Renal cortical epithelial cell (primary cell): ENCODE data around the gene PSMD7. TPM values are rescaled to one million over a fixed set of nuclear protein-coding genes. Genes with fewer than 3 reads are reported as not detected.

Experiments
- DNase-seq: peaks from one replicate; pipeline ENCODE4 v3.0.0-alpha.2; 2011; ENCODE audit warnings: low read depth
- total RNA-seq: library from RNA; depleted of rRNA; stranded (reverse); fragments of >200 nt; gene quantifications from 2 replicates; pipeline ENCODE4 v1.2.3, GENCODE V29; 2014

Gene PSMD7
- 91.0 and 126 TPM in 2 replicates for total RNA-seq

- peak; percentile 69 for DNase-seq
Measured at GRCh38 chr16:74296432-74297144, at the start of gene PSMD7. Gene PSMD7, plus strand, starts transcription at chr16:74296814. Its CDS starts 101 bp downstream, at chr16:74296915.

DNA sequence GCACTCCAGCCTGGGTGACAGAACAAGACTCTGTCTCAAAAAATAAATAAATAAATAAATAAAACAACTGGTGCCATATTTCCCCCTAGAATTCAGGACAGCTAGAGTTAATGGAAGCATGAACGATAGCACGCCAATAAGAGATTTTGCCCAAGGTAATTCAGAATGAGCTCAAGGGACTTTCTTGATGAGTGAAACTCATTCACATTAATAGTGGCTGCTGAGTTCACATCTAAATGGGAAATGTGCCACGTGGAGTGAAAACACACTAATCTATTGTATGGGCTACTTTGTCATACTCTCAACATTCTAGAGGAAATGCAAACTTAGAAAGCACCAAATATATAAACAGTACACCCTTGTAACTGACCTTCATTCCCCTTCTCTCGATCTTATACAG, 47.4 kb upstream of the PSMD7 start:
- no peak for DNase-seq

DNA sequence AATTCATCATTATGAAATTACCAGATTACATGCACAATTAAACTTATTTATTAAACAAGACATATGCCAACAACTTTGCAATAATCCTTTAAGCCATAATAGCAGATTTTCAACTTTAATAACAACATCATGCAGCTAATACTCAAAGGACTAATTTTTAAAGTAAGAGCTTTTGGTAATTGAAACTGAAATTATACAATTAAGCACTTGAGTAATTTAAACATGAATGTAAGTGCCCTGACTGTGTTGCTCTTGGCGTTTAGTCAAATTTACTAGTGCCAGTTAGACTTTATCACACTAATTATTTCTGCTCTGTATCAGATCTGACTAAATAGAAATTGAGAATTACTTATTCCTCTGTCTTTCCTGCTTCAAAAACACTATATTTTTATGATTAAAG, 46.8 kb upstream of the PSMD7 start:
- DNase-seq: no peak

- no peak for DNase-seq
Measured at GRCh38 chr16:74252329-74252728, 44.3 kb upstream of the PSMD7 start.

DNA sequence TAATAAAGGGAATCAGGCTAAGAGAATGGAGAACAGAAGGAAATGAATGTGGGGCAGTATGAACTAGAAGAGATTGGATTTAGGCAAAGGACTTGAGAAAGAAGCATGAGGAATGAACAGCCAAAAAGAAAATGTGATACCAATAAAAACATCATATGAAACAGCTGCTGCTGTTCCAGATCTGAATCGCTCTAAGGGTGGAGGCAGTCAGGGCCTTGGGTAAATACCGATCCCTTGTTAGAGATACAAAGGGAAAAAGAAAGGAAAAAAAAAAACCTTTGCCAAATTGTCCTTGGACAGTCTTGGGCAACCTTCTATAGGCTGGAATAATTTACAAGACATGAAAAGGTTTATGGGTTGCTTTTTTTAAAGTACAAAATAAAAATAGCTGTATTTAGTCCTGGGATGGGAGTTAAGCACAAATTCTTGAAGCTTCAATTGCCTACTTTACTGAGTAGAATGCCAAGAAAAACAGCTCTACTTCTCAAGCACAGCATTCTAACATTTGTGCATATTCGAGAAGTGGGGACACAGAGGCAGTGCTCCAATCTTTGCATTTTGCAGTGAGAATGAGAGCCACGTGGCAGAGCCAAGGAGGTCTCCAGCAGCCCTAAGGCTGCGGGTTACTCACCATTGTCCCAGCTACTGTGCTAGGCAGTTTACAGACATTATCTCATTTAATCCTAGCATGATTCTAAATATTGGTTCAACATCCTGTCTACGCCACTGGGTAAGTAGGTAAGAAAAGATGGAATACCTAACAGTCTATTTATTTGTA, 43.3 kb upstream of the PSMD7 start:
- no peak for DNase-seq

- no peak for DNase-seq
Measured at GRCh38 chr16:74257061-74257460, 39.6 kb upstream of the PSMD7 start.

DNA sequence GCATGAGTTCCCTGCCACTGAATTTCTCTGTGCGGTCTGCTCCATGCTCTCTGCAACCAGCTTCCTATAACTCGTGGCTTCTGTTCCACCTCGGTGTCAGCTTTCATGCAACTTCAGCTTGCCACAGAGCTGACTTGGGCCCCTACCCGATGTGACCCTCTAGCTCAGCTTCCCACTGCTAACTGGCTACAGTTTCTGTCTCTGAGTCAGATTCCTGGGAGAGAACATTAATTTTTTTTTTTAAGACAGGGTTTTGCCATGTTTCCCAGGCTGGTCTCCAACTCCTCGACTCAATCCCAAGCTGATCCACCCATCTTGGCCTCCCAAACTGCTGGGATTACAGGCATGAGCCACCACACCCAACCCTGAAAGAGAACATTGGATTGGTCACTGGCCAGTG, 35.5 kb upstream of the PSMD7 start:
- DNase-seq: no peak

DNA sequence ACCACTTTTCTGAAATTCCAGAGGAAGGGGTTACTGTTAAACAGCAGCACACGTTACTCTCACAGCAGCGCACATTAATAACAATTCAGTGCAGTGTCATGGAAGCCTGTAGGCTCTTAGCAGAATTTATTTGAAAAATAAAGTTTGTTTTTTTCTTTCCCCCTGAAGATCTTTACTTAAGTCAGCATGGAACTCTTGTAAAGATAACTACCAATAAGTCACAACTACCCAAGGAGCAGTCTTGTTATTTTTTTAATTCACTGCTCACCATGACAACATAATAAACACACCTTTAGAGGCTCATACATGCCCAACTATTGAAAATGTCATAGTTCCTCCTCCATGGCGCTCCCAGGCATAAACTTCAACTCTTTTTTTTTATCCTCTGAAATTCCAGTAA, 31.8 kb upstream of the PSMD7 start:
- peak; percentile 8 for DNase-seq

- no peak for DNase-seq
Measured at GRCh38 chr16:74268372-74268782, 28.2 kb upstream of the PSMD7 start.

DNA sequence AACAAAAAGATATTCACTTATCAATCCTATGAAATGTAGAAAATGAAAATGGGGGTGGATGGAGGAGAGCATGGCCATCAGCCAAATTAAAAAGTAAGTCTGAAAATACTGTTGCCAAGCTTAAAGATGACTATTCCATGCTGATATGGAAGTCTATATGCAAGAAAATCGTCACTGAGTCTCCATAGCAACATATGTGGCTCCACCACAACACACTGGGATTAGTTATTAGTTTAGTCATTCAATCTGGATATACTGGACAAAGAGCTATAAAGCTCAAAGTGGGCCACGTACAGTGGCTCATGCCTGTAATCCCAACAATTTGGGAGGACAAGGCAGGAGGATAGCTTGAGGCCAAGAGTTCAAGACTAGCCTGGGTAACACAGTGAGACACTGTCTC, 24.7 kb upstream of the PSMD7 start:
- DNase-seq: no peak

DNA sequence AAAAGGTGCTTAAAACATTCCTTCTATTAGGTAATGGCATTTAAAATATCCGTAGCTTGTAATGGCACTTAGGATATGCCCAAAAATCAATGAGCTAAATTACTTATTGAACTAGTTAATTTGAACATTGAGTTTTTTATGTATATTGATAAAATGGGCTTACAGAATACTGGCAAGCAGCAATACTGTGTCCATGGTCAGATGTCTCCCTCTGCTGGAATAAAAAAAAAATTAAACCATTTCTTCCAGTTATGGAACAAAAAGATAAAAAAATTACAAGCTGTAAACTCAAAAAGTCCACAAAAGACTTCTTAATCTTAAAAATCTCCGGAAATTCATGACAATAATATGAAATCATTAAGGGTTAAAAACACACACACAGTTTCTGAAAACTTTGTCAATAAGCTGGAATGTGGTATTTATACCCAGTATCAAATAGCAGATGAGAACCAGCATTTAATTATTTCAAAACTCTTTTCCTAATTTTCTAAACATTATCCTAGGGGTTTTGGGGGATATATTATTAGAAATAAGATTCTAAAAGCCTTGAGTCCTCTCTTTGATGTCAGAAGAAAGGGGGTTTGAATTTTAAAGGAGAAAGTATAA, 21.5 kb upstream of the PSMD7 start:
- DNase-seq: peak; percentile 19

- DNase-seq: no peak
Measured at GRCh38 chr16:74275711-74276110, 20.9 kb upstream of the PSMD7 start.

DNA sequence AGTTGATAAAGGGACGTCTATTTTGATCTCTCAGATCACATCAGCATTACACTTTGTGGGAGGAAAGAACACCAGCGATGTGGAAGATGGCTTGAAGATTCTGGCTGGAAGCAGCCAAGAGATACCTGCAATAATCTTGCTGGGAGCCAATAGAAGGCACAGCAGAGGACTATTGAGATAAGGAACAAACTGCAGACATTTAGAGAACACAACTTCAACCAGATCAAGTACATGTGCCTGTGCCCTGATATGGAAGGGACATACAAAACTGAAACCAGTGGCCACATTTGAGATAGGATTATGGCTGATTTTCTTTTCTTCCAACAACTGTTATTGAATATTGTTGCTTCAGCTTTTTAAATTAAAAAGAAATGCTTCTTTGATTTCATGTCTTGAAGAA, 18.6 kb upstream of the PSMD7 start:
- no peak for DNase-seq

DNA sequence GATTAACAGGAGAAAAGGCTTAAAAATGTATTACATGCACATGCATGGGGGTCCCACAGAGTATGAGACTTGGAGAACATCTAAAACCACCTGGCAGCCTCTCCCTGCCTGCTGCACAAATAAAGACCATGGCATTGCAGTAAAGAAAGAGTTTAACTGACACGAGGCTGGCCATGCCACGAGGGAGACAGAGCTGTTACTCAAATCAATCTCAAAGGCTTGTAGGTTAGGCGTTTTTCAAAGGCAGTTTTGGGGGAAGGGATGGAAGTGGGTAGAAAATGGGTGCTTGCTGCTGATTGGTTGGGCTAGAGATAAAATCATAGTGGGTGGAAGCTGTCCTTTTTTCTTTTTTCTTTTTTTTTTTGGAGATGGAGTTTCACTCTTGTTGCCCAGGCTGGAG, 17.3 kb upstream of the PSMD7 start:
- DNase-seq: no peak

DNA sequence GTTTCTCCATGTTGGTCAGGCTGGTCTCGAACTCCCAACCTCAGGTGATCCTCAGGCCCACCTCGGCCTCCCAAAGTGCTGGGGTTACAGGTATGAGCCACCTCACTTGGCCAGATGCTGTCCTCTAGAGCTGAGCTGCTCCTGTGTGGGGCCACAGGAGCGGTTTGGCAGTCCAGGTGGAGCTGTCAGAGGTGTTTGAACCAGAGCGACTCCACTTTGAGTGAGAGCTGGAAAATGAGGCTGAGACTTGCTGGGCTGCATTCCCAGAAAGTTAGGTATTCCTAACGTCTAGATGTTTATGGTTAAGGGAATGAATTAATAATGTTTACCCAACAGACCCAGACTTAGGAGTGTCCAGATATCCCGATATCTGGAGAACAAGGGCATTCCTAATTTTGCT, 16.8 kb upstream of the PSMD7 start:
- no peak for DNase-seq

- no peak for DNase-seq
Measured at GRCh38 chr16:74280448-74280847, 16.2 kb upstream of the PSMD7 start.

- DNase-seq: no peak
Measured at GRCh38 chr16:74281300-74281699, 15.3 kb upstream of the PSMD7 start.

DNA sequence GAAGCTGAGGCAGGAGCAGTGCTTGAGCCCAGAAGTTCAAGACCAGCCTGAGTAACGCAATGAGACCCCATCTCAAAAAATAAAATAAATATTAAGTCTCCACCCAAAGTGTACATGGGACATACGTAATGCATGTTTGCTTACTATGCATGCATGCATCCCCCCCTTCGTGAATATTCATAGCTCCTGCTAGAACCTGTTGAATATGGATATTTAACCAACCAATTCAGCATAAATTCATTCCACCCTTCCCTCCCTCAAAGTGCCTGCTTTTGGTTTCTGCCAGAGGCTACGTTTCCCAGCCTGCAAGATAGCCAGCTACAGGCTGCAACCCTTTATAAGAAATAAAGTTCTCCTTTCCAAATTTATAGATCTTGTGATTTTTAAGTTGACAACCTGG, 12.9 kb upstream of the PSMD7 start:
- DNase-seq: no peak

DNA sequence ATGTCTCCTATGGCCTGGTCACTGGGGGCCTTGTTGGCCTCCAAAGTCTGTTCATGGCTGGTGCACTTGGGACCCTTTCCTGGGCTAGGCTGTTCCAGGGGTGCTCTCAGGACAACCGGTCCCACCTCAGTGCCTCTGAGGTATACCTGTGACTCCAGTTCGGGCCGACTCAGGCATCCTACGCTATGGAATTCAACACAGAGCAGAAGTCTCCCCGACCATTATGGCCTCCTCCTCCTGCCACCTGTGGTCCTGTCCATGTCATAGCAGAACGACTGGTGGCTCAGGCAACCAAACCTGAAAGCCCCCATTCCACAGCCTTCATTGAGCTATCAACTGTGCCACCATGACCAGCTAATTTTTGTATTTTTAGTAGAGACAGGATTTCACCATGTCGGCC, 8.5 kb upstream of the PSMD7 start:
- no peak for DNase-seq

DNA sequence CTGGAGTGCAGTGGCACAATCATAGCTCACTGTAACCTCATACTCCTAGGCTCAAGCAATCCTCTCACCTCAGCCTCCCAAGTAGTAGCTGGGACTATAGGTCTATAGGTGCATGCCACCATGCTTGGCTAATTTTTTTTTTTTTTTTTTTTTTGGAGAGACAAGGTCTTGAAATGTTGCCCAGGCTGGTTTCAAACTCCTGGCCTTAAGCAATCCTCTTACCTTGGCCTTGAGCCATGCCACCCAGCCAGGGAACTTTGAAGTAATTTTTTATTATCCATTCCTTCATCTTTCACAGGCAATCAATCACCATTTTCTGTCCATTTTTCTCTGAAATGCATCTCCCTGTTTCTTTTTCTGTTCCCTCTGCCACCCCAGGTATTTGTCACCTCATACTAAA, 6.3 kb upstream of the PSMD7 start:
- DNase-seq: no peak

DNA sequence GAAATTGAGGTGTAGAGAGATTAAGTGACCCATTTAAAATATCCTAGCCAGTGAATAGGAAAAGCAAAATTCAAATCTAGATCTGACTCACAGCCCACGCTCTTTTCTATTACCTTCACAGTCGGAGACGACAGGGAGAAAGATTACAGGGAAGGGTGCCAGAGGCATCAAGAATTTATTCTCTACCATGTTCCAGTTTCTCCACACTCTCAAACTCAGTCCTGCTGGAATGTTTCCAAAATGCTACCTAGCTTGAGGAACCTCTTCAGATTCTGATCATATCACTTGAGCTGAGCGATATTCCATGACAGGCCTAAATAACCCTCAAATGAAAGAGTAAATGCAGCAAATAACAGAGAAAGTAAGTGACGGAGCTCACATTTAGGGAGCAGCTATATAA, 5.4 kb upstream of the PSMD7 start:
- DNase-seq: no peak

- no peak for DNase-seq
Measured at GRCh38 chr16:74291577-74292208, 4.9 kb upstream of the PSMD7 start.

- DNase-seq: no peak
Measured at GRCh38 chr16:74296104-74296431, 546 bp upstream of the PSMD7 start.
